ENCODE measurements around the gene SEMA3E.

The SEMA3E gene

GRCh38 chr7:83457022-83457892 lies 191.7 kb downstream of the SEMA3E start:
- DNase-seq (ENCODE audit: low read depth): peak; percentile 5
- TF ChIP-seq, protein P1, sequence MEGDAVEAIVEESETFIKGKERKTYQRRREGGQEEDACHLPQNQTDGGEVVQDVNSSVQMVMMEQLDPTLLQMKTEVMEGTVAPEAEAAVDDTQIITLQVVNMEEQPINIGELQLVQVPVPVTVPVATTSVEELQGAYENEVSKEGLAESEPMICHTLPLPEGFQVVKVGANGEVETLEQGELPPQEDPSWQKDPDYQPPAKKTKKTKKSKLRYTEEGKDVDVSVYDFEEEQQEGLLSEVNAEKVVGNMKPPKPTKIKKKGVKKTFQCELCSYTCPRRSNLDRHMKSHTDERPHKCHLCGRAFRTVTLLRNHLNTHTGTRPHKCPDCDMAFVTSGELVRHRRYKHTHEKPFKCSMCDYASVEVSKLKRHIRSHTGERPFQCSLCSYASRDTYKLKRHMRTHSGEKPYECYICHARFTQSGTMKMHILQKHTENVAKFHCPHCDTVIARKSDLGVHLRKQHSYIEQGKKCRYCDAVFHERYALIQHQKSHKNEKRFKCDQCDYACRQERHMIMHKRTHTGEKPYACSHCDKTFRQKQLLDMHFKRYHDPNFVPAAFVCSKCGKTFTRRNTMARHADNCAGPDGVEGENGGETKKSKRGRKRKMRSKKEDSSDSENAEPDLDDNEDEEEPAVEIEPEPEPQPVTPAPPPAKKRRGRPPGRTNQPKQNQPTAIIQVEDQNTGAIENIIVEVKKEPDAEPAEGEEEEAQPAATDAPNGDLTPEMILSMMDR (IDR thresholded peaks at IDR 0.05; ENCODE audit: insufficient read depth, low read depth, low read length, missing control alignments): no peak
- H3K4me3 ChIP-seq (ENCODE audit: low read depth, low read length): no peak overlapping the region

DNA sequence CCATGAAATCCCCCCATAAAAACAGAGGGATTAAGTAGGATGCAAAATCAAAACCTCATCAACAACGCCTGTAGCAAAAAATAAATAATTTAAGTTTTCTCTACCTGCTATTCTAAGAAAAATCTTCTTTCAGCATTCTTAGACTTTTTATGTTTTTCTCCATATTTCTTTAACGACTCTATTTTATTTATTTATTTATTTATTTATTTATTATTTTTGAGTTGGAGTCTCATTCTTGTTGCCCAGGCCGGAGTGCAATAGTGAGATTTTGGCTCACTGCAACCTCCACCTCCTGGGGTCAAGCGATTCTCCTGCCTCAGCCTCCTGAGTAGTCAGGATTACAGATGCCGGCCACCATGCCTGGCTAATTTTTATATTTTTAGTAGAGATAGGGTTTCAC lies 192.5 kb downstream of the SEMA3E start:
- TF ChIP-seq, protein P1 (IDR thresholded peaks at IDR 0.05; ENCODE audit: insufficient read depth, low read depth, low read length, missing control alignments): no peak
- DNase-seq (ENCODE audit: low read depth): no peak
- H3K4me3 ChIP-seq (ENCODE audit: low read depth, low read length): no peak overlapping the region

- TF ChIP-seq, protein P1 (IDR thresholded peaks at IDR 0.05; ENCODE audit: insufficient read depth, low read depth, low read length, missing control alignments): no peak
- no peak for DNase-seq (ENCODE audit: low read depth)
Observed at GRCh38 chr7:83455612-83456011, 193.3 kb downstream of the SEMA3E start.

GRCh38 chr7:83452256-83452655 lies 196.7 kb downstream of the SEMA3E start:
- no peak for DNase-seq (ENCODE audit: low read depth)
- TF ChIP-seq, protein P1 (IDR thresholded peaks at IDR 0.05; ENCODE audit: insufficient read depth, low read depth, low read length, missing control alignments): no peak
- H3K4me3 ChIP-seq (ENCODE audit: low read depth, low read length): no peak overlapping the region

More at GRCh38 chr7:83455612-83456011, 193.3 kb downstream of the SEMA3E start:
- H3K4me3 ChIP-seq (ENCODE audit: low read depth, low read length): no peak overlapping the region

GRCh38 chr7:83451501-83452045 lies 197.4 kb downstream of the SEMA3E start:
- H3K4me3 ChIP-seq (ENCODE audit: low read depth, low read length): no peak overlapping the region
- no peak for DNase-seq (ENCODE audit: low read depth)
- TF ChIP-seq, protein P1 (IDR thresholded peaks at IDR 0.05; ENCODE audit: insufficient read depth, low read depth, low read length, missing control alignments): no peak

DNA sequence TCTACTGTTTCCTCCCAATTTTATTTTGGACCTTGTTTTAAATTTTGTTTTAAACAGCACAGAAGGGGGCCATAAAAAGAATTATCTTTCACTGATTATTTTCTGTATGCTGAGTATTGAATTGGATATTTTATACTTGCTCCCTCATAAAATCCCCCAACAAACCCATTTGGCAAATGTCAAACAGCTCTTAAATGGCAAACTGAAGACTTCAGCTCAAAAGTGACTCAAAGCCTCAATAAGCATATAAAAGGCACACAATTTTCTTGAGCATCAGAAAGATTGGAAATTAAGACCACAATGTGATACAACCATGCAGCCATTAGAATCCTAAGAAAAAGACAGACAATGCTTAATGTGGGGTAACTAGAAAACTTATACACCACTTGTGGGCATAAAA lies 199.2 kb downstream of the SEMA3E start:
- TF ChIP-seq, protein P1 (IDR thresholded peaks at IDR 0.05; ENCODE audit: insufficient read depth, low read depth, low read length, missing control alignments): no peak
- DNase-seq (ENCODE audit: low read depth): no peak
- no peak overlapping the region for H3K4me3 ChIP-seq (ENCODE audit: low read depth, low read length)
